HG03571 (cell line): ENCODE results near the gene INPP5K.

ENCODE experiments used
- ATAC-seq: cut with Tn5 transposase; IDR thresholded peaks from one replicate; pipeline ENCODE4 v1.9.1; 2021; ENCODE audit not compliant: unreplicated experiment

INPP5K gene

GRCh38 chr17:1486802-1487695 is 29.4 kb downstream of the INPP5K start:
- ATAC-seq, result no peak

DNA sequence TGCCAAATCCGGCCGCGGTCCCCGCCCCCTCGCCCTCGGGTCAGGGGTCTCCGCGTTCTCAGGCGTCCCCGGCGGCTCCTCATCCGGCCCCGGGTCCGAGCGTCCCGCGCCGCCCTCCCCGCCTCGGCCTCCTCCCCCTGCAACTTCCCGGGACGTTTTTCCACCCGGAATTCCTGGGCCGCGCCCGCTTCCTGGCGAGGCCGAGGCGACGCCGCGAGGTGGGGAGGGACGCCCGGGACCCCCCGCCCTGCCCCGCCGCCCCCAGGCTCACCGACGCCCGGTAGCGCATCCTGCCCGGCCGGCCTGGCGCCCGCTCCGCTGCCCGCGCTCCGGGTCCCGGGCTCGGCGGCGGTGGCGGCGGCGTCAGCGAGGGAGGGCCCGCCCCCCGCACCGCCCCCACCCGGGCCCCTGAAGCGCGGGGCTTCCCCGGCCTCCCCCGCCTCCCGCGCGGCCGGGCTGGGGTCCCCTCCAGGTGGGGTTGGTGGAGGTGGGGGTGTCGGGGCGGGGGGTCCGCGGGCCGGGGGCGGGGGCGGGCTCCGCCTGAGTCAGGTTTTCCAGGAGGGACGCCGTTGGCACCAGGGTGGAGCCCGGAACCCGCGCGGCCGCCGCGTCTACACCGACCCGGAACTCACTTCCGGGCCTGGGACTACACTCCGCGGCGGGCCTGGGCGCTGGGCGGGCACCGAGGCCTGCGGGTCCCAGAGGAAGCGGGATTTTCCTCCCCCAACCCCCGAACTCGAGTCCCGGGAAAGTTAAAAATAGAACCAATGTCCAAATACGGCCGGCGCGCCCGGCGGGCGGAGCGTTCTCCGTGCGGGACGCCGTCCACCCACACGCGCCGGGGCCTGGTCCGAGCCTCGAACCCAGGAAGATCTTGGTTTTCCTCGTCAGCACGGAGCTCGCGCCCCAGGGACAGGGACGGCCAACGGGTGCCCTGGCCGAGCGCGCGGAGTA is 30.7 kb downstream of the INPP5K start:
- peak; percentile 30 for ATAC-seq

DNA sequence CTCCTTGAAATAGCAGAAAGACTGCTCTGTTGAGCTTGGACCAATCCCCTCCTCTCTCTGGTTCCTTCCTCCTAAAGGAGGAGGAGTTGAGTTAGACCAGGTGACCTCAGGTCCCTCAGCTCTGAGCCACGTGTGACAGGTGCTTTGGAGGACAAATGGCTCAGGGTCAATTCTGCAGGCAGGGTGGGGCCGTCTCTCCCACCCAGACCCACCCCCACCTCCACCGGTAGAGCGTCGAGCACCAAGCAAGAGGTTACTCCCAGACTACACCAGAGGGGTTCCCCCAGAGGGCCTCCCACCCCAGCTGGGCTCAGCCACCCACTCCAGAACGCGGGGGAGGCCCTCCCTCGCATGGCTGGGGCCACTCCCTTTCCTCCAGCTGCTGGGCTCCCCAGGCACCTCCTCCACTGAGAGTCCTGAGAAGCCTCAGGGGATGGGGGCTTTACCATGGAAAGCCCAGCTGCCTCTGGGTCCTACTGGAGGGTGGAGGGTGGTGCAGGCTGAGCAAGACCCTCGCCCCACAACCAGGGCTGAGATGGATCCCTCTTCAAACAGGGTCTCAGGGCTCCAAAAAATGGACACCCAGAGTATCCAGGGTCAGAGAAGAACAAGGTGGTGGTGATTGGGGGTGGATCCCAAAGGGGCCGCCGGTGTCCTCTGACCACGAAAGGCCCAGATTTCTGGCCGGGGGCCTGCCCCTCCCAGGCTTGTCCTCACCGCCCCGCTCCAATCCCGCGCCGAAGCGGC is 31.6 kb downstream of the INPP5K start:
- peak; percentile 41 for ATAC-seq

DNA sequence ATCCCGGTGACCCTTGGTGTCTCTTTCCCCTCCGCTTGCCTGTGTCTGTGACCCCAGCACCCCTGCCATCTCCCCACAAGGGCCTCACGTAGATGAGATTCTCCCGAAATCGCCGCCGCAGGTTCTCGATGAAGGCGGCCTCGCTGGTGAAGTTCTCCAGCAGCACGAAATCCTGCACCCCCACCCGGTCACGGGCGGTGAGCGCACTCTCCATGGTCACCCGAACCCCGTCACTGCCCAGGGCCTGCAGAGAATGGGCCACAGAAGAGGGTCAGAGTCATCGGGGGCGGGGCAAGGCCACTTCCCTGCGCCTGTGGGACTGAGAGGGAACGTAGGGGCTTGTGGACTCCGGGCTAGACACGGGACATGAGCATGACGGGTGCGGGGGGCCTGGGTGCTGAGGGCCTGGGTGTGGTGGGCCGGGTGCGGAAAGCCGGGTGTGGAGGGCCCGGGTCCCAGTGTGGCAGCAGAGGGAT is 32.3 kb downstream of the INPP5K start:
- no peak for ATAC-seq

- no peak for ATAC-seq
Measured at GRCh38 chr17:1482680-1483079, 33.7 kb downstream of the INPP5K start.

GRCh38 chr17:1481736-1482135 is 34.7 kb downstream of the INPP5K start:
- ATAC-seq, result no peak

GRCh38 chr17:1480747-1481465 is 35.5 kb downstream of the INPP5K start:
- ATAC-seq, result no peak

DNA sequence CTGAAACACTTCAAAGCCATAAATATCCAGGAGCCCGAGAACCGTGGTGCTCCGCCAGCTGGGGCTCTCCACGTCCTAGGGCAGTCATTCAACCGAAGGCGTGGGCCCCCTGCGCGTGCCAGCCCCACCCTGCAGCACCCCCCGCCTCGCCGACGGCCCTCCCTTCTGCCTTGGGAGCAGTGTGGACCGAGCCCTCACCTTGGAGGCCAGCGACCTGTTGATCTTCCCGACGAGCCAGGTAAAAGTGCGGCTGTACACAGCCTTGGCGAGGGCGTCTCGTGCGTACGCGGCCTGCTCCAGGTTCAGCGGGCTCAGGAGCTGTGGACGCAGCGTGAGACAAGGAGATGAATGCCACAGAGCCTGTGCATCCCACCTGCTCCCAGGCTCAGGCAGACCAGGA is 38.0 kb downstream of the INPP5K start:
- ATAC-seq, result no peak

DNA sequence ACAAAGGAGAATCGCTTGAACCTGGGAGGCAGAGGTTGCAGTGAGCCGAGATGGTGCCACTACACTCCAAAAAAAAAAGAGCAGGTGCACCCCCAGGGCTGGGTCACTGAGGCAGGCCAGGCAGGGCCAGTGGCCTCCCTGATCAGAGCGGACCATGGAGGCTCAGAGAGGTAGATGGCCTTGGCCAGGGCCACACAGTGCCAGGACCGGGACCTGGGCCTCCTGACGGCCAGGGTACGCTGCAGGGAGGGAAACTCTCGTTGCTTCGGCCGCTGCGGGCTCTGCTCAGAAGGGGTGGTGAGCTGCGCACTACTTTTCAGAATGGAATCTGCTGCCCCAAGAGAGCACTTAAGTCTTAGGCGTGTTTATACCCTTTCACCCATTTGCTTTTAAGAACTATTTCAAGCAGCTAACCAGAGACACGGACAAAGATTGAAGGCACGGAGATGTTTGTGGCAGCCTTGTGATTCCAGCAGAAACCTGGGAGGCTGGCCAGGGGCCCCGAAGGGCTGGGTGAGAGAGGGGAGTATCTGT is 41.0 kb downstream of the INPP5K start:
- no peak for ATAC-seq

- ATAC-seq, result peak; percentile 67
Measured at GRCh38 chr17:1474402-1475189, 41.8 kb downstream of the INPP5K start.

GRCh38 chr17:1473841-1474240 is 42.6 kb downstream of the INPP5K start:
- no peak for ATAC-seq

DNA sequence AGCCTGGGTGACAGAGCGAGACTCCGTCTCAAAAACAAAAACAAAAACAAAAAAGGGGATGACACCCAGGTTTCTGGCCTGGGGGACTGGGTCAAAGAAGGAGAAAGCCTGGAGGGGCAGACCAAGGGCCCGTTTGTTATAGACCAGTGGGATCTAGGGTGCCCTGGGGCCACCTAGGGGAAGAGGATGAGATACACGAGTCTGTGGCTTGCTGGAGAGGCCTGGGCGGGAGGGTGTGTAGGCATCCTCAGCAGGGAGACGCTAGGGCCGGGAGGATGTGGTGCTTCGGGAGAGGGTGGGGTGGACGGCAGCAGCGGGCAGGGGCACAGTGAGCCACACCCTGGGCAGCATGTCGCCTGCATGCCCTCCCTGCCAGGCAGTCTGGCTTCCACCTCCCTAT is 43.2 kb downstream of the INPP5K start:
- no peak for ATAC-seq

DNA sequence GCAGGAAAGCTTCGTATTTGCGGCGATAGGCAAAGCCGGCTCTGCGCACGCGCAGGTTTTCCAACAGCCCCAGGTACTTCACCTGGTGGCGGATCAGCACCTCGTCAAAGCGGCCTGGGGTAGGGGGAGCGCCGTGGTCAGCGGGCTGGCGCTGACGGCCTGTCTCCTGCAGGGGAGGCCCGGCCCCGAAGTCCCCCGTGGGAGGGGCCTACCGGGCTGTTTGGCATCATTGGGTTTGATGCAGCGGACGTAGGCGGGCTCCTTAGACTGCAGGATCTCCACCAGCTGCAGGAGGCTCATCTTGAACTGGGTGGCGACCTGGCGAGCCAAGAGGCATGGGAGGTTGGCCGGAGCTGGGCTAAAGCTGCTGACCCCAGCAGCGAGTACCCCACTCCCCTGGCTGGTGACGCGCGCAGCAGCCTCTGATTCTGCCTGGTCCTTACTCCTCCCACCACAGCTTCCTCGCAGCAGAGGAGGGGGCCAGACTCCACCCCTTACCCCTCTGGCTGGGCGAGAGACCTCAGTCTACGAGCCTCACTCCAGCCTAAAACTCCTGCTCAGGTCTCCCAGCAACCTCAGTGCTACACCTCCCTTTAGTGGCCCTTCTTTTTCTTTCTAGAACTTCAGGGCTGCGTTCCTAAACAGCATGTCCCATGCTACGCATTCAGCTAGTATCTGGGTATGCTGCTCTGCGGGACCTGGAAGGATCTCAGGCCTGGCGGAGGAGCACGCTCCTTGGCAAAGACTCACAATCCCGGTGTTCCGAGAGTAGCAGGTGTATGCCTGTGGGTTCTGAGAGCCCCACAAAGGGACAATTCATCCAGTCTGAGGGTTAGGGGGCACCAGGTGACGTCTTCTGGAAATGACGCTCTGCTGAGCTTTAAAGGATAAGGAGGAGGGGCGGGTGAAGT is 44.2 kb downstream of the INPP5K start:
- ATAC-seq, result no peak

DNA sequence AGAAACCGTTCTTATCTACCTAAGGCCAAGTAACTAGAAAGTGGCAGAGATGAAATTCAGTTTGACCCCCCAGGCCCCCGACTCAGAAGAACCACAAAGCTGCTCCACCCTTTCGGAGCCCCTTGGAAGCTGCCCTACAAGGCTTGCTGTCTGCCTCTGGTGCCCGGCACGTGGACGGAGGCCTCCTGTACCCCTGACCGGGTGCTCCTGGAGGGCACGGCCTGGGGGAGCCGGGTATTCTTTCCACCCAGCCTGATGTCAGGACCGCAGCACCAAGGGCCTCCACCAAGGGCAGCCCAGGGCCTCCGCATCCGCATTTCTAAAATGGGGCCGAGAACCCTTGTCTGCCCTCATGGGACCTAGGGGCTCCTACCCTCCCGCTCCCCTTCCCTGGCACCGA is 44.9 kb downstream of the INPP5K start:
- ATAC-seq, result no peak

GRCh38 chr17:1470755-1471462 is 45.5 kb downstream of the INPP5K start:
- ATAC-seq, result no peak

- no peak for ATAC-seq
Measured at GRCh38 chr17:1470071-1470754, 46.2 kb downstream of the INPP5K start.

GRCh38 chr17:1469231-1469852 is 47.1 kb downstream of the INPP5K start:
- no peak for ATAC-seq
